HG02973 (cell line): ENCODE results near the gene GRM7.

Experiments
- ATAC-seq: cut with Tn5 transposase; IDR thresholded peaks from one replicate; pipeline ENCODE4 v1.9.1; 2021; ENCODE audit warnings: moderate library complexity; ENCODE audit not compliant: unreplicated experiment

GRM7 gene

DNA sequence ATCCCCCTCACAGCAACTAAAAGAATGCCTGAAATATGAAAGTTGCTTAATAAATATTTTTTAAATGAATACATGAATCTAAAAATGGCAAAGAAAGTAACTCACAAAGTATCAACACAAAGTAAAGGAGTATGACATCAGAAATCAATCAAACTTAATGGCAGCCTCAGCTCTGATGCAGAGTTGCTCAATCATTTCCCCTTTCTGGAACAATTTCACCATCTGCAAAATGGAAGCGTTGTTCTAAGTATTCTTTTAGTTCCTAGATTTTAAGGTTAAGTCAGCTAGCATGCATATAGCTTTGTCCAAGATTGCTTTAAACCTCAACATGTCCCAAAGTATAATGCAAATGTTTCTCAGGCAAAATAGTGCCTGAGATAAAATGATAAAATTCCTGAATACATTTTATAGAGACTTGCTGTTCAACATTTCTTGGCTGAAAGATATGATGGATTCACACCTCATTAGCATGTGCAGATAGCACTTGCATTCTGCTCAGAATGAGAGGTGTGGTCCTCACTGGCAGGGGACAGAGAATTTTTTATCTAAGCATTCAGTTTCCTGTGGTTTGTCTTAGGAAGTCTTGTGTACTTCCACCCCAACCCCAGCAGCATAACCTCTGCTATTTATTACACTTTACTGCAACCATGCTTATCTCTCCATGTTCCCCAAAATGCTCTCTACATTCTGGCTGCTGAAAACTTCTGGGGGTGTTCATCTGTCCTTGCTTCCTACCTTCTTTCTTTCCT lies 429.3 kb downstream of the GRM7 start:
- no peak for ATAC-seq

DNA sequence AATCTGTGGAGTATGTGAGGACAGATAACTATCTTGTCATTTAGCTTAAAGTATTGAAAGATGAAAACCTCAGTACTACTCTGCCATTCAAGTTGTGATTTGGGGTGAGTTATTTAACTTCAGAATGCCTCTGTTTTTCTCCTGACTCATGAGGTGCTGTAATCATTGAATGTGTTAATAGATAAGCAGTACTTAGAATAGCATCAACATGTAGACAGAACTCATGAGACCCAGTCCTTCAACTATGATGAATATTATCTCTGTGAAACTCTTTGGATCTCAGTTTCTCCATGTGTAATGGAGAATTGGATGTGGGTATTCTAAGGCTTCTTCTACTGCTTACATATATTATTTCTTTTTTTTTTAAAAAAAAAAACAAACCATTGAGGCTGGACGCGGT lies 431.4 kb downstream of the GRM7 start:
- no peak for ATAC-seq

GRCh38 chr3:7293286-7293685 lies 432.4 kb downstream of the GRM7 start:
- ATAC-seq, result no peak

DNA sequence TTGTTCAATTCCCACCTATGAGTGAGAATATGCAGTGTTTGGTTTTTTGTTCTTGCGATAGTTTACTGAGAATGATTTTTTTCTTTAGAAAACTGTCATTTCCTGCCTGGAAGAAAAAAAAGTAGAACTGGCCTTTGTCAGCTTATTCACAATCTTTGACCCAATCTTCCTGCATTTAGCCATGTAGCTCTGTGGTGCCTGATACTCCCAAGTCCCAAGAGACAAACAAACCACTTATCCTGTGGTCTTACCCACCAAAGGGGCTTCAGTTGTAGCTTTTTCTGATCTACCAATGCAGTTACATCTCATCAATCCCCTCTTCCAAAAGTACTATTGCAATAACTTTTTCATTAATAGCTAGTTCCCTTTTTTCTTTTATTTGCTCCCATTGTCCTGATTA lies 444.6 kb downstream of the GRM7 start:
- no peak for ATAC-seq

DNA sequence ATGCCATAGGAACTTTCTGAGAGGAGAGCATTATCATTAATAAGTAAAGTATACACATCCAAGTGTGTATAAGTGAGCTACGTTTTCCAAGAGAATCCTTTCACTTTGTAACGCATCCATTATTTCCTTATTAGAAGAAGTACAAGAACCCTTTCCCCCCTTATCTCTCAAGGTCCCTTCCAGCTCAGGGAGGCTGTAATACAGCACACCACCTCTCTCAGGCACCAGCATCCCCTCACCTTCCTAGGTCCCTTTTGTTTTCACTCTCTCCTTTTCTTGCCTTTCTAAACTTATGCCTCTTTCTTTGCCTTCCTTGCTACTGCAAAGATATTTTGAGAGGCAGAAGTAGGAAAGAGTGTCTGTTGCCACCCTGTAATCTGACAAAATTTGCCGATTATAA lies 446.0 kb downstream of the GRM7 start:
- no peak for ATAC-seq

- no peak for ATAC-seq
Observed at GRCh38 chr3:7307410-7307809, 446.5 kb downstream of the GRM7 start.

- ATAC-seq, result no peak
Observed at GRCh38 chr3:7309641-7310102, 448.8 kb downstream of the GRM7 start.

DNA sequence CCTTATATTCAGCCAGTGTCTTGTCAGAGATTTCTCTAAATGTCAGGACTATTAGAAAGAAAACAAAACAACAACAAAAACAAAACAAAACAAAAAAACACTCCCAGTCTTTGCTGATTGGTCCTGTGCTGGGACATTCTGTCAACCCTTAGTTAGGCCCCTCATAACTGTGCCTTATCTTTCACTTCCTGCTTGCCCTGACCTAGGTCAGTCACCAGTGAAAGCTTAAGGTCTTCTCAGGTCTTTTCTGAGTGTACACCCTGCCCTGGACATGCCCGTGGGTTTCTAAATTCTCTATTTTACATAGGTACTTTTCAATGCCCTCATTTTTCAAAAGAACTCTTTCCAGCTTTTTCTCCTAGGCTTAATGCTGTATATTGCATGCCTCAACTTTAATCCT lies 454.1 kb downstream of the GRM7 start:
- no peak for ATAC-seq

GRCh38 chr3:7322957-7323669 lies 462.2 kb downstream of the GRM7 start:
- no peak for ATAC-seq

DNA sequence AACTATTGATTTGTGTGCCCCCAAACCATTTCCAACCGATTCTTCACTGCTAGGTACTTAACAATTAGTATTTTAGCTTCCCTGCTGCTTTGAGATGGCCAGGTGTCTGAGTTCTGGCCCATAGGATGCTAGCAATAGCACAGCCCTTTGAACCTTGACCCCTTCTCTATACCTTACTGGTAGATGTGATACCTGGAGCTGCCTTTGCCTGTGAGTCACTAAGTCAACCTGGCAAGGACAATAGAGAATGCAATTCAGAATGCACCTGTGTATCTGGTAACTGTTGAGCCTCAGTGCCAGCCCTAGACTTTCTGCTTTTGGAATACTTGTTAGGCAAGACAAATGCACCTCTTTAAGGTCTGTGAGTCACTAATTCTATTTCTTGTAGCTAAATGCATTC lies 467.4 kb downstream of the GRM7 start:
- ATAC-seq, result no peak

DNA sequence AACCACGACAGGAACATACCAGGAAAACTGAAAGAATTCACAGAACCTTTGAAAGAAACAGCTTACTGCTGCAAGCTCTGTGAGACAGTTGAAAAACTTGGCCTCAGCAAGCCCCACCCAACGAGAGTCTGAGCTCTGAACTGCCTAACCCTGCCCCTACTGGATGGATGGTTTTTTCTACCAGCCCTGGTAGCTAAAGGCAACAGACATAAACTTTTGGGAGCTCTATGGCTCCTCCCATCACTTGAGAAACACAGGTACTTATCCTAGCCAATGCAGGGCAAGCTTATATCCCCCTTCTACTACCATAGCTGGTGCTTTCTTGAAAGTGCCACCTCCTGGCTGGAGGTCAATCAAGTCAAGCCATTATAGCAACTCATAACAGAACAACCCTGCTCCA lies 471.8 kb downstream of the GRM7 start:
- ATAC-seq, result no peak

GRCh38 chr3:7333125-7333524 lies 472.2 kb downstream of the GRM7 start:
- no peak for ATAC-seq

DNA sequence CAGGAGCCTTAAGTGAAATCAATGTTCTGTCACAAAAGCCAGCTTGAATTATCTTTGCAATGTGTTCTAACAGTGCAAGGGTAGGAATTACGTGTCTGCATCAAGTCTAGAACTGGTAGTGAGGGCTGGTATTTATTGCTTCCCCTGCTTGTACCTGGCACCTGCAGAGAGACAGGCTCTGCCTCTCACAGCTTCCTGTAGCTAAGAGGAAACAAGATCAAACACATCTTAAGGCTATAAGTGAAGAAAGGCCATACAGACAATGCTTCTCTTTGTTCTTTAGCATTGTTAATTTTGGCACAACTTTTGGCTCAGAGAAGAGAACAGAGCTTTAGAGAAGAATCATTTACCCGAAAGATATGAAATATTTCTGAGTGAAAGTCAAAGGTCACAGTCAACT lies 479.9 kb downstream of the GRM7 start:
- ATAC-seq, result no peak

DNA sequence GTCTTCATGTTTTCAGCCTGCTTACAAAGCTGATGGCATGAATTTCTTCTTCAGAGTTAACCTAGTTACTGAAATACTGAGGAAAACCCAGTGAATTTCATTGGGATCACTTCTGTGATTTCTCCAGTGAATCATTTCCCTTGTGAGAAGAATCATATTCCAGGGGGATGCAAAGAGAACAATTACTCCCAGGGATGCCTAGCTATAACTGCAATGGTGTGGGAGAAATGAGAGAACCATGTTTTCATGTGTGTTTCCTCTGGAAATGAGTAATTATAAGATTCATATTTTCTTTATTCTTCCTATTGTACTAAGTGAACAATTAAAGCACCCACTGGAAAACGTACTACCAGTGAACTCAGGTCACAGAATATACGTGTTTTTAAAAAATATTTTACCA lies 485.4 kb downstream of the GRM7 start:
- ATAC-seq, result no peak

DNA sequence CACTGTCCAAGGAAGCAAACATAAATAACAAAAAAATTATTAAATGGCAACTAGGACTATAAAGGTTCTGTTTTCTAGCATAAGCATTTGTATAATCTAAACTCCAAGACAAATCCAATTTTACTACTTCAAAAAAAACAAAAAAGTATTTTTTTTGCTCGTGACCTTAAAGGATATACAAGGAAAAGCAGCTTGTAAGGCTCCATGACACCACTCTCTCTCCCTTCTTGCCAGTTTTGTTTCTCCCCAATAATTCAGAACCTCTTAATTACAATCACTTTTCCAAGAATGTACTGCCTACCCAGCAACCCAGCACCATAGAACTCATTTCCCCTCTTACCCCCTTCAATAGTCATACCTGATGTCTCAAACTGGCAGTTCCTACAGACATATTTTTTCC lies 496.2 kb downstream of the GRM7 start:
- no peak for ATAC-seq

- no peak for ATAC-seq
Observed at GRCh38 chr3:7367968-7368367, 507.1 kb downstream of the GRM7 start.

DNA sequence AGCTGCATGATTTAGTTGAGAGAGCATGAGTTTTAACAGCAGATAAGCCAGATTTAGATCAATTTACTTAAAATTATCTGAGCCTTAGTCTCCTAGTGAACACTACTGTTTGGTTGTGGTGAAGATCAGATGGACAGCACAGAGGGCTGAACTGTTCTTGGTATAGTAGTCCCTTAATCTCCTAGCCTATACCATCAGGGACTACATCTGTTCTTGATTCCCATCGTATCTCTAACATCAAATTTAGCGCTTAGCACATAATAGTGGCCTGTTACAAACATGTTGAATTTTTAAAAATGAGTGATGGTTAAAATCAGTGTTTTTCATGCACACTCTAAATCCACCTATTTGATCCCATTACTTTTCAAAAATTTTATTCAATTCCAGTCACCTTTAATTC lies 507.7 kb downstream of the GRM7 start:
- no peak for ATAC-seq

GRCh38 chr3:7371693-7372572 lies 511.0 kb downstream of the GRM7 start:
- no peak for ATAC-seq

DNA sequence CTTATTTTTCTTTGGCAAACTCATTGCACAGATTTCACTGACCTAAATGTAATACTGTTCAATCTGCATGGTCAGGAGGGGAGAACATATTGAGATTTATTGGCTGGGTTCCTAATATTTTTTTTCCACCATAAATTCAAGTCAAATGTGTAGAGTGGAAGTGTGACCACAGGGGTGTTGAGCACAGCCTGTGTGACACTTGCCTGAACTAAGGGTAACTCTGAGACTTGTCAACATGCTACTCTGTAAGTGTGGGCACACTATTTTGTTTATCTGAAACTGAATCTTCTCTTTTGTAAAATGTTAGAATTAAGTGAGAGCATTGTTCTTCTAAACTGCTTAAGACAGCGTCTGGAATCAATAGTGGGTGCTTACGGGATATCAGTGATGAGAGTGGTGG lies 516.2 kb downstream of the GRM7 start:
- no peak for ATAC-seq

DNA sequence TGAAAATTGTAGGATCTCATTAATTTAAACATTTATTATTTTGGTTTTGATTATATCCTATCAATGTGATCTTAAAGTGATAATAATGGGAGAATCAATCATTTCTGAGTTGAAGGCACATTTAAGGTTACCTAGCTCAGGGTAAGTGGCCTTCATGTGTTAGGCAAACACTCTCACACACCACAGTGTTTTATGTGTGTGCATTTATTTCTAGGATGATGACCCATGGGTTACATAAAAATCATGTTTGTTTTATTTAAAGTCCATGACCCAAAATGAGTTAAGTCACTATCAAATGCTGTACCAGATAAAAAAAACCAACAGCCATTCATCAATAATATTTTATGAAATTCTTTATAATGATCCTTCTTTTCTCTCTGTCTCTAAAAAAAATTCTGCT lies 520.8 kb downstream of the GRM7 start:
- no peak for ATAC-seq

DNA sequence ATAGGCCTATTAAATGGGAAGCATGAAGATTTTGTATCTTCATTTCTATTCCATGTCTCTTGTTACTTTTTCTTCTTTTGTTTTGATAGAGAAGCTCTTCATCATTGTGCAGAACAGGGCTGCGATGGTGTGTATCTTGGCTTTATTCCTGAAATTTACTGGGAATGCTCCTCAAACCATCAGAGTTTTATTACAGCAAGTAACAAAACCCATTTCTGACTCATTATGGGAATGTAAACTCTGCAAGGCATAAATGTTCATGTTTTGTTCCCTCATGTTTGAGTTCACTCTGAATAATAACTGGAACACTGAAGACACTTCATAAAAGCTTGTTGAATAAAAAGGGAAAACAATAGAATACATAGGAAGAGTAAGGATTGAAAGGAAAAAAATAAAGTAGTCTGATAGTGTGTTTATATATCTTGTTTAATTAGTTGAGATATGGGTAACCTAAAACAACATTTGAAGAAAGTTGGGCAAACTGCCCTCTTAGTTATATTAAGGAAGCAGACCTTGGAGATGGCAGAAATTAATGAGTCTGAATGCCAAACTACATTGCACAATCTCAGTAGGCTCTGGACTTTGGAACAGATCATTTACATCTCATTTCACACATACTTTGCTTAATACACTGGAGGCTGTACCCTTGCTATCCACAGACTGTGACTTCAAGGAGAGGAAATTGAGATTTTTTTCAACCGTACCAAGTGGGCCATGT lies 521.5 kb downstream of the GRM7 start:
- no peak for ATAC-seq
